GM18507 (cell line): Measurements from ENCODE around the gene EXOSC2.
A peak's percentile ranks its signal among the peaks of the same experiment; 100 is the strongest.
"Not testable (repeated sequence)": the region's sequence is repeated elsewhere in the genome, so short reads cannot be mapped to it uniquely, and the experiment has no call there.

Experiments used
- DNase-seq: peaks from one replicate; pipeline ENCODE4 v3.0.0; 2011; ENCODE audit warnings: low read depth; ENCODE audit not compliant: insufficient read length; ENCODE audit errors: extremely low spot score
- FAIRE-seq: peaks from 2 replicates; lab custom pipeline; 2011; peaks lifted over from hg19 to GRCh38; lab: Jason Lieb, UNC

EXOSC2 gene

DNA sequence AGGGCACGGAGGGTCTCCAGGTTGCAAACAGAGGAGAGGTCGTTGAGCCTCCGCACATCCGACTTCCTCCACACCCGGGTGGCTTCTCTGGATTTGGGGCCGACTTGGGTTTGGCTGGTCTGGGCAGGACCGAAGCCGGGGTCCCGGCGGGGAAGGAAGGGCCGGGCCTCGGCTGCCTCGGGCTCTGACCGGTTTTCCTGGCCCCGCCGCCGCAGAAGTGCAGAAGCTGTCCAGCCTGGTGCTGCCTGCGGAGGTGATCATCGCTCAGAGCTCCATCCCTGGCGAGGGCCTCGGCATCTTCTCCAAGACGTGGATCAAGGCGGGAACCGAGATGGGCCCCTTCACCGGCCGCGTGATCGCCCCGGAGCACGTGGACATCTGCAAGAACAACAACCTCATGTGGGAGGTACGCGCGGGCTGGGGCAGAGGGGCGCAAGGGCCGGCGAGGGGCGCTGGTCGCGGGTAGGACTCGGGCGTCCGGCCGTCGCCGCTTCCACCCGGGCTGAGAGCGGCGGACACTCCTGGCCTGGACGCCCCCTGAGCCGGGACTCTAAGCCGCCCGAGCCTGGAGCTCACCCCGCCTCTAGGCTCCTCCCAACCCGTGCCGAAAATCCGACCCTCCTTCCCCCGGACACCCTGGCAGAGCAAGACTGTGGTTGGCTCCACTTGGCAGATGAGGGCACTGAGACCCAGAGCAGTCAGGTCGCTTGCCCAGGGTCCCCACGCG, 27.0 kb upstream of the EXOSC2 start:
- DNase-seq = no peak
- no peak for FAIRE-seq

DNA sequence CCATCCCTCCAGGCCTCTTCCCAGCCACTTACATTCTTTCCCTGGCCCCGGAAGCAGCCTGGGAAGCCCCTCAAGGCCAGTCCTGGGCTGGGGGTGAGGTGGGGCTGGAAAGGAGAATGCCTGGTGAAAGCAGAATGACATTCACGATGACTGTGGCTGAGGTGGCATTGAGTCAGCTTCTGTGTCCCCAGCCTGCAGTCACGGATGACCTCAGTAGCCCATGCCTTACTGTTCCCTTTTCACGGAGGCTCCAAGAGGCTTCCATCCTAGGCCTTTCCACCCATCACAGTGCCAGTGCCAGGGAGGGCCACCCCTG, 26.5 kb upstream of the EXOSC2 start:
- DNase-seq (no peak), FAIRE-seq (no peak)

GRCh38 chr9:130668196-130668595, 25.4 kb upstream of the EXOSC2 start:
- FAIRE-seq = no peak
- DNase-seq = no peak

DNA sequence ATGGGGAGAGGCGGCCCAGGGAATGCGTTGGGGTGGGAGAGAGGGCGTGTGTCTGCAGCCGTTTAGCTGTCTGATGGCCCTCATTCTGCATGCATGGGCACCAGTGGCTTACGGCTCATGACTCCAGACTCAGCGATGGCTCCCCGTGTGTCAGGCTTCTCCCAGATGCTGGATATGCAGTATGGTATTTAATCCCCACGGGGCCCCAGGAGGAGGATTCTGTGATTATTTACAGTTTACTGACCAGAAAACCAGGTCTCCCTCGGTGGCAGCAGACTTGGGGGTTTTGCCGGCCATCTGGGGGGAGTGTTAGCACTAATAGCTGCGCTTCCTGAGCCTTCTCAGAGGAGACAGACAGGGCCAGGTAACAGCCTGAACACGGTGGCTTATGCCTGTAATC, 24.9 kb upstream of the EXOSC2 start:
- FAIRE-seq = no peak
- DNase-seq = no peak

- DNase-seq = no peak
- no peak for FAIRE-seq
Observed at GRCh38 chr9:130669965-130670364, 23.6 kb upstream of the EXOSC2 start.

DNA sequence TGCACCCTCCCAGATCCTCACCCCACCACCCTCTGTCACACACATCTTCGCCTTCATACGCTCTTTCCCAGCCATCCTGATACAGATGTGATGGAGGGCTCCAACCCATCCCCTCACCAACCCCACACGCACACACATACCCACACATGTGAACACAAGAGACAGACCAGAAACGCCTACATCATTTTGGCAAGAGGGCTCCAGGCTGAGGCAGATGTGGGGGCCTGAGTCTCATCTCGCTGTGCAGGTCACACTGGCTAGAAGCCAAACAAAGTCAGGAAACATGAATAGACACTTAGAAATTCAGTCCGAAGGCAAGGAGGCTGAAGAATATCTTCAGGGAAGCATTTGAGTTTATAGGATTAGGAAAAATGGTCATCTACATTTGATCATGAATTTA, 22.9 kb upstream of the EXOSC2 start:
- no peak for FAIRE-seq

DNA sequence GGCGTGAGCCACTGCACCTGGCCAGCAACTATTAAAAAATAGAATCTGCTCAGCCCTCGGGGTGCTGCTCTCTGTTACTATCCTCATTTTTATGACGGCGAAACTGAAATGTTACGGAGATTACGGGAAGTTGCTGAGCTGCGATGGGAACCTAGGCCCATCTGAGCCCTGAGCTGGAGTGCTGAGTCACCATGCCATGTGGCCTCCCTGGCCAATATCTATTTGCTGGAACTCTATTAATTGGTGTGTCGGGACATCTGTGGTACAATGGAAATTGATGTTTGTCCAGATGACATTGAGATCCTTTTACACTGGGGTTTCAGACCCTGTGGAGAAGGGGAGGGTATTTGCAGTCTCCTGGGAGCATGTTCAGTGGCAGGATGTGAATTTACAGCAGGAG, 21.1 kb upstream of the EXOSC2 start:
- FAIRE-seq = no peak

More for the DNA sequence above, 22.9 kb upstream of the EXOSC2 start:
- DNase-seq = no peak

GRCh38 chr9:130672933-130673615, 20.5 kb upstream of the EXOSC2 start:
- DNase-seq (no peak), FAIRE-seq (no peak)

More for the DNA sequence above, 21.1 kb upstream of the EXOSC2 start:
- DNase-seq = no peak

DNA sequence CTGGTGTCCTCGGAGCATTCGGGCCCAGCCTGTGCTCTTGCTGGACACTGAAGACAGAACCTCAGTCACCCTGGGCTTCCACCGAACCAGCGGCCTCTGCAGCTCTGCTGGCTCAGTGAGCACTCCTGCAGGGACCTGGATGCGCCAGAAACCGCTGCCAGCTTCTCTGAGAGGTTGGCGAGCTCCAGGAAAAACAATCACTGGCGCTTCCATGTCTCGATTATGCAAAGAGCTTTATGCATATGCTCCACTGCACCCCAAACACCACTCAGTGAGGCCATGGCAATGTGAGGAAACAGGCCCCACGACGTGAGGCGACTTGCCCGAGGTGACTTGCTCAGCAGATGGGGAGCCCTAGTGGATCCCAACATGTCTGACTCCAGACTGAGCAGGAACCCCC, 18.2 kb upstream of the EXOSC2 start:
- FAIRE-seq = no peak
- DNase-seq = no peak

- DNase-seq (no peak), FAIRE-seq (no peak)
Observed at GRCh38 chr9:130677252-130677651, 16.3 kb upstream of the EXOSC2 start.

GRCh38 chr9:130680836-130681768, 12.5 kb upstream of the EXOSC2 start:
- FAIRE-seq = peak; percentile 9
- peak; percentile 60 for DNase-seq

DNA sequence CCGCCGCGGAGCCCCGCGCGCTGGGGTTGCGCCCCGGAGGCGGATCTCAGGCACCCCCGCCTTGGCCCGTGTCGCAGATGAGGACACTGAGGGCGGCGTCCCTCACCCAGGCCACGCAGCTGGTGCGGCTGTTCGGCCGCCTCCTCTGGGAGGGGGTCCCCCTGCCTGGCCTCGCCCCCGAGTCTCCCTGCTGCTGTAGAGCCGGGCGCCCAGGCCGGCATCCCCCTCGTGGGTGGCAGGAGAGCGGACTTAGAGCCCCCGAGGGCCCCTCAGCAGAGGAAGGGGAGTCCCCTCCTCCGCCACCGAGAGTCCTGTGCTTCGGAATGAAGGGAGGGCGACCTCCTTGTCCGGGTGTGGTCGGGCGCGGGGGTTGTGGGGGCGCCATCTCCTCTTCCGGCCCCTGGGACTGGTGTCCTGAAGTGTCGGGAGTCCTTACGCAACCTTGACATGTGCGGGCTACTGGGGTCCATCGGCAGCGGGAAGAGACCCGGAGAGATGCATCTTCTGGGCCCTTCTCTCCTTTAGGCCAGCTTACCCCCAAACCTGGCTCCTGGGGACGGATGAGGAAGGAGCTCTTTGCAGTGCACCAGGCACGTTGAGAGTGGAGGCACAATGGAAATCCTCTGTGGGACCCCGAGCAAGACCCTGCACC, 11.7 kb upstream of the EXOSC2 start:
- DNase-seq (no peak), FAIRE-seq (no peak)

DNA sequence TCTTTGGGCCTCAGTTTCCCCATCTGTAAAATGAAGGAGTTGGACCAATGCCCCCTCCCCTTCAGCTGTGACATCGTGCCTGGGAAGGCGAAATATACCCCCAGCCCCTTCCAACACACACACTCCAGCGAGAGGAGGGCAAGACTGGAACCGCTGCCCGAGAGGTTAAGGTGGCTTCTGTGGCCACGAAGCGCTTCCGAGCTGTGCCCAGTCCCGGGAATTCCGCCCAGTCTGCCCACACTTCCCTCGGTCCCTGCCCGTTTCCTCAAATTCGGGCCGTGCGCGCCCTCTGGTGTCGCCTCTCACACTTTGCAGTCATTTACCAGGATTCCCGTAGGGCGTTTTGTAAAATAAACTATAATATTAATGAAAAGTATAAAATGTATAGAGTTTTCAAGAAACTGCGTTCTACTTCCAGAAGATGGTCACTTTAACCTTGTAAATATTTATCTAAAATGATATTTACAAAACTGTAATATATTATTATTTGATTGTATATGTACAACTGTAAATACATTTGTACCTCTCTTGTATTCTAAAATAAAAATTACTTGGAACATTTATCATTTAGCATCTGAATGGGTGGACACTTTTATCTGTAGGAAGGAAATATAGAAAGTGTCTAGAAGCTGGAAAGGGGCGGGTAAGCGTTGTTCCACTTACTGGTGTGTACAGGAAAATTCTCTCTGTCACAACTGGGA, 11.0 kb upstream of the EXOSC2 start:
- DNase-seq (no peak), FAIRE-seq (peak; percentile 72)

DNA sequence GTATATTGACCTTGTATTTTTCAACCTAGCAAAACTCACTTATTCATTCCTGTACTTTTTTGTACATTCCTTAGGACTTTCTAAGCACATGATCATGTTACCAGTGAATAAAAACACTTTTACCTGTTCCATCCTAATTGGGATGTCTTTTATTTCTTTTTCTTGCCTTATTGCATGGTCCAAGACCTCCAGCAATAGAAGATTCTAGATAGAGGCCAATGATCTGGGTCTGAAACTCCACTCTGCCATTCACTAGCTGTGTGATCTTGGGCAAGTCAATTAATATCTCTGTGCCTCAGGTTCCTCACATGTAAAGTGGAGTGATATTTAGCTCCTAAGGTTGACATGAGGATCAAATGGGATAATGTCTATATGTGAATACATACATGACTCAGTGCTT, 8.5 kb upstream of the EXOSC2 start:
- DNase-seq (no peak), FAIRE-seq (no peak)

DNA sequence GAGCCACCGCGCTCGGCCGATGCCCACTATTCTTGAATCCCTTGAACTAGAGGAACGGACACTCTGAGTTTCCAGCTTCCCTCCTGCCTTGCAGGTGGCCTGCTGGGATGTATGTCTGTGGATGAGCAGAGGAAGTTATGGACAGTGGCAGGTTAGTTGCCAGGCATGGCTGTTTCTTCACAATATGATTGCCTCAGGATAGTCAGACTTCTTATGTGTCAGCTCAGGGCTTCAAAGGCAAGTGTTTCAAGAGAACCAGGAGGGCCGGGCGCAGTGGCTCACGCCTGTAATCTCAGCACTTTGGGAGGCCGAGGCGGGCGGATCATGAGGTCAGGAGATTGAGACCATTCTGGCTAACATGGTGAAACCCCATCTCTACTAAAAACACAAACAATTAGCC, 7.6 kb upstream of the EXOSC2 start:
- FAIRE-seq, DNase-seq: not testable (repeated sequence)

- FAIRE-seq (no peak), DNase-seq (no peak)
Observed at GRCh38 chr9:130687615-130688014, 6.0 kb upstream of the EXOSC2 start.

- no peak for FAIRE-seq
- no peak for DNase-seq
Observed at GRCh38 chr9:130688072-130688471, 5.5 kb upstream of the EXOSC2 start.

- DNase-seq = no peak
- FAIRE-seq = no peak
Observed at GRCh38 chr9:130689572-130689936, 4.0 kb upstream of the EXOSC2 start.

- FAIRE-seq = peak; percentile 52
- DNase-seq = no peak
Observed at GRCh38 chr9:130689937-130690700, 3.5 kb upstream of the EXOSC2 start.
